HepG2 (cell line): ENCODE data around the gene MED19. TPM values are rescaled to one million over a fixed set of nuclear protein-coding genes. Genes with fewer than 3 reads are reported as not detected.
A peak's percentile ranks its signal among the peaks of the same experiment; 100 is the strongest.

Experiments used
- ASH2L ChIP-seq: fragments of 300-600, 200-600 bp; sonication (generic); IDR thresholded peaks from 2 replicates; pipeline ENCODE4 v1.7.0; 2017; ENCODE audit warnings: low read depth, mild to moderate bottlenecking, moderate library complexity, mixed read lengths, low read length; ENCODE audit not compliant: insufficient read length
- CENPT ChIP-seq: sonication (generic); formaldehyde crosslinking; IDR thresholded peaks from 2 replicates; pipeline ENCODE4 v1.8.0; 2022; ENCODE audit warnings: low read depth, mild to moderate bottlenecking, moderate library complexity, missing genetic modification reagents
- HNF4G ChIP-seq, 2 experiments: sonication (generic) in 1 of 2; formaldehyde crosslinking in 1 of 2; IDR thresholded peaks; 2 replicates each; pipeline versions ENCODE4 v1.4.0 to v1.6.1; 2011 to 2020; ENCODE audit warnings: borderline replicate concordance in 2 of 2, low read depth in 2 of 2, mild to moderate bottlenecking in 2 of 2, low read length in 1 of 2, missing genetic modification reagents in 1 of 2, moderate library complexity in 1 of 2
- MIER2 ChIP-seq: IDR thresholded peaks from 2 replicates; pipeline ENCODE4 v1.6.1; 2016; ENCODE audit warnings: missing biosample characterization, missing genetic modification reagents
- MTF2 ChIP-seq: sonication (generic); formaldehyde crosslinking; IDR thresholded peaks from 2 replicates; pipeline ENCODE4 v1.5.0; 2020; ENCODE audit warnings: missing genetic modification reagents, borderline replicate concordance
- NFE2L1 ChIP-seq: sonication (generic); formaldehyde crosslinking; IDR thresholded peaks from 2 replicates; pipeline ENCODE4 v1.4.0; 2020; ENCODE audit warnings: missing genetic modification reagents, mild to moderate bottlenecking, borderline replicate concordance
- REL ChIP-seq: sonication (generic); formaldehyde crosslinking; conservative IDR thresholded peaks from 2 replicates; pipeline ENCODE4 v1.8.0; 2022; ENCODE audit warnings: mild to moderate bottlenecking, missing genetic modification reagents, moderate library complexity
- SATB2 ChIP-seq: sonication (generic); formaldehyde crosslinking; IDR thresholded peaks from 2 replicates; pipeline ENCODE4 v1.5.0; 2020; ENCODE audit warnings: missing genetic modification reagents
- SETDB1 ChIP-seq: sonication (generic); formaldehyde crosslinking; IDR thresholded peaks from 2 replicates; pipeline ENCODE4 v1.5.1; 2020; ENCODE audit warnings: missing genetic modification reagents, mild to moderate bottlenecking, borderline replicate concordance
- SMARCC2 ChIP-seq: fragments of 450-650 bp; IDR thresholded peaks from 2 replicates; pipeline ENCODE4 v1.6.1; 2017; ENCODE audit warnings: antibody characterized with exemption, mild to moderate bottlenecking
- ZNF343 ChIP-seq: sonication (generic); formaldehyde crosslinking; IDR thresholded peaks from 2 replicates; pipeline ENCODE4 v1.4.0; 2020; ENCODE audit warnings: mild to moderate bottlenecking, missing genetic modification reagents
- ZNF501 ChIP-seq: sonication (generic); formaldehyde crosslinking; IDR thresholded peaks from 2 replicates; pipeline ENCODE4 v1.5.1; 2020; ENCODE audit warnings: mild to moderate bottlenecking, moderate library complexity, missing genetic modification reagents
- ZNF580 ChIP-seq: IDR thresholded peaks from 2 replicates; pipeline ENCODE4 v1.6.1; 2016; ENCODE audit warnings: low read depth, borderline replicate concordance
- ZNF660 ChIP-seq: sonication (generic); formaldehyde crosslinking; IDR thresholded peaks from 2 replicates; pipeline ENCODE4 v1.5.1; 2020; ENCODE audit warnings: mild to moderate bottlenecking, low read depth, missing genetic modification reagents, borderline replicate concordance
- ZNF777 ChIP-seq: sonication (generic); formaldehyde crosslinking; IDR thresholded peaks from 2 replicates; pipeline ENCODE4 v1.4.0; 2020; ENCODE audit warnings: missing genetic modification reagents
- ZNF850 ChIP-seq: sonication (generic); formaldehyde crosslinking; conservative IDR thresholded peaks from 2 replicates; pipeline ENCODE4 v1.9.0; 2021; ENCODE audit warnings: mild to moderate bottlenecking, missing genetic modification reagents
- ZNF883 ChIP-seq: sonication (generic); formaldehyde crosslinking; IDR thresholded peaks from 2 replicates; pipeline ENCODE4 v1.5.1; 2020; ENCODE audit warnings: mild to moderate bottlenecking, missing genetic modification reagents; ENCODE audit errors: not compliant biosample characterization
- polyA plus RNA-seq, 8 experiments: library from polyadenylated mRNA; depleted of rRNA in 3 of 8; stranded (reverse) in 7 of 8; unstranded in 1 of 8; fragments of >200 nt; fragmentation: Illumina TruSeq in 4 of 8; extraction: Trizol in 4 of 8; gene quantifications; 2 replicates each; pipeline versions ENCODE4 v1.2.1 to v1.2.3, GENCODE V29; 2011 to 2016; ENCODE audit warnings: low read depth in 4 of 8, missing spikeins in 1 of 8, mixed read lengths in 1 of 8; ENCODE audit not compliant: insufficient read depth in 1 of 8
- total RNA-seq, 5 experiments: library from RNA; depleted of rRNA; stranded (reverse); fragments of >200 nt; fragmentation: Illumina TruSeq; extraction: Trizol; gene quantifications; 2 replicates each; pipeline ENCODE4 v1.2.3, GENCODE V29; 2016; ENCODE audit warnings: low read depth in 1 of 5
- TF ChIP-seq, protein P1 (sequence below): sonication (generic); formaldehyde crosslinking; IDR thresholded peaks from 2 replicates; pipeline ENCODE4 v1.4.0; 2020; ENCODE audit warnings: missing genetic modification reagents
- TF ChIP-seq, protein P2 (sequence below): sonication (generic); formaldehyde crosslinking; IDR thresholded peaks from 2 replicates; pipeline ENCODE4 v1.4.0; 2020; ENCODE audit warnings: missing genetic modification reagents
- TF ChIP-seq, protein P3 (sequence below): sonication (generic); formaldehyde crosslinking; IDR thresholded peaks from 2 replicates; pipeline ENCODE4 v1.4.0; 2020; ENCODE audit warnings: mild to moderate bottlenecking, missing genetic modification reagents

The MED19 gene
- total and polyA plus RNA-seq, 2 of the 13 experiments (the other 11 are each of a cell fraction or from before 2014, with no cell fraction given) = 12.9 to 13.8 TPM

DNA sequence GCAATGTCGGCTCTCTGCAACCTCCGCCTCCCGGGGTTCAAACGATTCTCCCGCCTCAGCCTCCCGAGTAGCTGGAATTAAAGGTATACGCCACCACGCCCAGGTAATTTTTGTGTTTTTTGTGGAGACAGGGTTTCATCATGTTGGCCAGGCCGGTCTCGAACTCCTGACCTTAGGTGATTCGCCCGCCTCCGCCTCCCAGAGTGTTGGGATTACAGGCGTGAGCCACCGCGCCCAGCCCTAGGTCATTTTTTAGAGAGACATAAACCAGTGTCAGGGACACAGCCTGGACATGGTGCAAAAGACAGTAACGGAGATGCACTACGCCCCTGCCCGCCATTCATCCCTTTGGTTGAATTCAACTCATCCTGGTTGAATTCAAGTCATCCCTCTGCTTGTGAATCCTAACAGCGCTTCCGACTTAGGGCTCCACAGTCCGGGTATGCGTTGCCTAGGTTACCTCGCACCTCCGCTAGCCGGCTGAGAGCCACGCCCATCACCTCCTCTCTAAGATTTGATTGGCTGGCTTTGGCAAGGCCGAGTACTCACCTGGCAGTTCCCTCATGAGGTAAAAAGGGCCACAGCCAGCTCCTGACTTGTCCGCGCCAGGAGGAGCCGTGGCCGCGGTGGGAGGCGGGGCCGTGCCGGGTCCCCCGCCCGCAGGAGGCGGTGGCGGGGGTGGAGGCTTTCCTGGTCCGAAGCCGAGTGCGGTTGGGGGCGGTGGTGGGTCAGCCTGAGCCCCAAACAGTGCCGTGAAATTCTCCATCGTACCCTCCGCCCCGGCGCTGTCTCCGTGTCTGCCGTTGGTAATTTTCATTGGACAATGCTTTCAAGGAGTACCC, at the start of gene MED19 (continued):
- no peak for TF ChIP-seq CENPT
- TF ChIP-seq ZNF580 (CRISPR knock-in tag) = 0 out of 2 replicates have a peak, but pooled peaks have one; percentile 31
- TF ChIP-seq SATB2 (CRISPR knock-in tag) = no peak
- TF ChIP-seq MIER2 (CRISPR knock-in tag) = no peak
- no peak; the same call in 1 of the 2 replicates for TF ChIP-seq ZNF501 (CRISPR knock-in tag)
- TF ChIP-seq HNF4G (IDR thresholded peaks at IDR 0.05; ENCODE audit: borderline replicate concordance, low read depth, low read length) = no peak
- no peak for TF ChIP-seq HNF4G (CRISPR knock-in tag; IDR thresholded peaks at IDR 0.05; ENCODE audit: borderline replicate concordance, low read depth)
- TF ChIP-seq, protein P1, sequence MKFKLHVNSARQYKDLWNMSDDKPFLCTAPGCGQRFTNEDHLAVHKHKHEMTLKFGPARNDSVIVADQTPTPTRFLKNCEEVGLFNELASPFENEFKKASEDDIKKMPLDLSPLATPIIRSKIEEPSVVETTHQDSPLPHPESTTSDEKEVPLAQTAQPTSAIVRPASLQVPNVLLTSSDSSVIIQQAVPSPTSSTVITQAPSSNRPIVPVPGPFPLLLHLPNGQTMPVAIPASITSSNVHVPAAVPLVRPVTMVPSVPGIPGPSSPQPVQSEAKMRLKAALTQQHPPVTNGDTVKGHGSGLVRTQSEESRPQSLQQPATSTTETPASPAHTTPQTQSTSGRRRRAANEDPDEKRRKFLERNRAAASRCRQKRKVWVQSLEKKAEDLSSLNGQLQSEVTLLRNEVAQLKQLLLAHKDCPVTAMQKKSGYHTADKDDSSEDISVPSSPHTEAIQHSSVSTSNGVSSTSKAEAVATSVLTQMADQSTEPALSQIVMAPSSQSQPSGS (CRISPR knock-in tag) = no peak
- TF ChIP-seq ZNF343 = no peak
- peak; percentile 11 for TF ChIP-seq ZNF883
- TF ChIP-seq SMARCC2 = no peak
- TF ChIP-seq NFE2L1 = no peak
- TF ChIP-seq SETDB1 (CRISPR knock-in tag) = no peak
- TF ChIP-seq, protein P2, sequence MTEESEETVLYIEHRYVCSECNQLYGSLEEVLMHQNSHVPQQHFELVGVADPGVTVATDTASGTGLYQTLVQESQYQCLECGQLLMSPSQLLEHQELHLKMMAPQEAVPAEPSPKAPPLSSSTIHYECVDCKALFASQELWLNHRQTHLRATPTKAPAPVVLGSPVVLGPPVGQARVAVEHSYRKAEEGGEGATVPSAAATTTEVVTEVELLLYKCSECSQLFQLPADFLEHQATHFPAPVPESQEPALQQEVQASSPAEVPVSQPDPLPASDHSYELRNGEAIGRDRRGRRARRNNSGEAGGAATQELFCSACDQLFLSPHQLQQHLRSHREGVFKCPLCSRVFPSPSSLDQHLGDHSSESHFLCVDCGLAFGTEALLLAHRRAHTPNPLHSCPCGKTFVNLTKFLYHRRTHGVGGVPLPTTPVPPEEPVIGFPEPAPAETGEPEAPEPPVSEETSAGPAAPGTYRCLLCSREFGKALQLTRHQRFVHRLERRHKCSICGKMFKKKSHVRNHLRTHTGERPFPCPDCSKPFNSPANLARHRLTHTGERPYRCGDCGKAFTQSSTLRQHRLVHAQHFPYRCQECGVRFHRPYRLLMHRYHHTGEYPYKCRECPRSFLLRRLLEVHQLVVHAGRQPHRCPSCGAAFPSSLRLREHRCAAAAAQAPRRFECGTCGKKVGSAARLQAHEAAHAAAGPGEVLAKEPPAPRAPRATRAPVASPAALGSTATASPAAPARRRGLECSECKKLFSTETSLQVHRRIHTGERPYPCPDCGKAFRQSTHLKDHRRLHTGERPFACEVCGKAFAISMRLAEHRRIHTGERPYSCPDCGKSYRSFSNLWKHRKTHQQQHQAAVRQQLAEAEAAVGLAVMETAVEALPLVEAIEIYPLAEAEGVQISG (CRISPR knock-in tag) = no peak
- TF ChIP-seq, protein P3, sequence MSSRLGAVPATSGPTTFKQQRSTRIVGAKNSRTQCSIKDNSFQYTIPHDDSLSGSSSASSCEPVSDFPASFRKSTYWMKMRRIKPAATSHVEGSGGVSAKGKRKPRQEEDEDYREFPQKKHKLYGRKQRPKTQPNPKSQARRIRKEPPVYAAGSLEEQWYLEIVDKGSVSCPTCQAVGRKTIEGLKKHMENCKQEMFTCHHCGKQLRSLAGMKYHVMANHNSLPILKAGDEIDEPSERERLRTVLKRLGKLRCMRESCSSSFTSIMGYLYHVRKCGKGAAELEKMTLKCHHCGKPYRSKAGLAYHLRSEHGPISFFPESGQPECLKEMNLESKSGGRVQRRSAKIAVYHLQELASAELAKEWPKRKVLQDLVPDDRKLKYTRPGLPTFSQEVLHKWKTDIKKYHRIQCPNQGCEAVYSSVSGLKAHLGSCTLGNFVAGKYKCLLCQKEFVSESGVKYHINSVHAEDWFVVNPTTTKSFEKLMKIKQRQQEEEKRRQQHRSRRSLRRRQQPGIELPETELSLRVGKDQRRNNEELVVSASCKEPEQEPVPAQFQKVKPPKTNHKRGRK = no peak
- TF ChIP-seq ZNF777 (CRISPR knock-in tag) = no peak
- TF ChIP-seq ZNF850 (CRISPR knock-in tag) = no peak
- TF ChIP-seq REL = no peak
- peak; percentile 87 for TF ChIP-seq ASH2L
- TF ChIP-seq MTF2 = no peak
- no peak for TF ChIP-seq ZNF660 (CRISPR knock-in tag)
